WERI-Rb-1 (cell line): ENCODE measurements around the gene KLK7.
A peak's percentile ranks its signal among the peaks of the same experiment; 100 is the strongest.

Experiments used
- DNase-seq: peaks from one replicate; pipeline ENCODE4 v3.0.0-alpha.2; 2020
- H3K27ac ChIP-seq: fragments of 250-450 bp; sonication (Bioruptor Pico); 2 replicates; pipeline ENCODE4 v1.5.1; 2020; ENCODE audit warnings: mild to moderate bottlenecking, moderate library complexity
- H3K27me3 ChIP-seq: fragments of 250-450 bp; sonication (Bioruptor Pico); 2 replicates; pipeline ENCODE4 v1.5.1; 2021; ENCODE audit warnings: mild to moderate bottlenecking, low read depth, moderate library complexity; ENCODE audit not compliant: insufficient read depth, severe bottlenecking
- H3K36me3 ChIP-seq: fragments of 250-450 bp; sonication (Bioruptor Pico); 2 replicates; pipeline ENCODE4 v1.5.1; 2020; ENCODE audit warnings: mild to moderate bottlenecking, moderate library complexity
- H3K4me3 ChIP-seq: 2 replicates; pipeline ENCODE4 v1.5.1; 2011; ENCODE audit warnings: low read depth, mild to moderate bottlenecking, control low read depth, low read length
- H3K9me3 ChIP-seq: fragments of 250-450 bp; sonication (Bioruptor Pico); 2 replicates; pipeline ENCODE4 v1.5.1; 2021; ENCODE audit warnings: mild to moderate bottlenecking, moderate library complexity; ENCODE audit not compliant: severe bottlenecking
- TF ChIP-seq, protein P1 (sequence below): IDR thresholded peaks from 2 replicates; pipeline ENCODE4 v1.5.1; 2011; ENCODE audit warnings: low read depth, mild to moderate bottlenecking, control low read depth, inconsistent platforms, low read length

KLK7 gene

GRCh38 chr19:51016798-51017683 lies 33.3 kb upstream of the KLK7 start:
- H3K4me3 ChIP-seq = no peak overlapping the region
- H3K27me3 ChIP-seq = peaks cover 96% of the 10 kb centered on the region
- no peaks in the 10 kb centered on the region for H3K9me3 ChIP-seq
- peak; percentile 61 for DNase-seq
- H3K36me3 ChIP-seq = no peaks in the 10 kb centered on the region
- TF ChIP-seq, protein P1, sequence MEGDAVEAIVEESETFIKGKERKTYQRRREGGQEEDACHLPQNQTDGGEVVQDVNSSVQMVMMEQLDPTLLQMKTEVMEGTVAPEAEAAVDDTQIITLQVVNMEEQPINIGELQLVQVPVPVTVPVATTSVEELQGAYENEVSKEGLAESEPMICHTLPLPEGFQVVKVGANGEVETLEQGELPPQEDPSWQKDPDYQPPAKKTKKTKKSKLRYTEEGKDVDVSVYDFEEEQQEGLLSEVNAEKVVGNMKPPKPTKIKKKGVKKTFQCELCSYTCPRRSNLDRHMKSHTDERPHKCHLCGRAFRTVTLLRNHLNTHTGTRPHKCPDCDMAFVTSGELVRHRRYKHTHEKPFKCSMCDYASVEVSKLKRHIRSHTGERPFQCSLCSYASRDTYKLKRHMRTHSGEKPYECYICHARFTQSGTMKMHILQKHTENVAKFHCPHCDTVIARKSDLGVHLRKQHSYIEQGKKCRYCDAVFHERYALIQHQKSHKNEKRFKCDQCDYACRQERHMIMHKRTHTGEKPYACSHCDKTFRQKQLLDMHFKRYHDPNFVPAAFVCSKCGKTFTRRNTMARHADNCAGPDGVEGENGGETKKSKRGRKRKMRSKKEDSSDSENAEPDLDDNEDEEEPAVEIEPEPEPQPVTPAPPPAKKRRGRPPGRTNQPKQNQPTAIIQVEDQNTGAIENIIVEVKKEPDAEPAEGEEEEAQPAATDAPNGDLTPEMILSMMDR = peak; percentile 82
- H3K27ac ChIP-seq = no peak overlapping the region

DNA sequence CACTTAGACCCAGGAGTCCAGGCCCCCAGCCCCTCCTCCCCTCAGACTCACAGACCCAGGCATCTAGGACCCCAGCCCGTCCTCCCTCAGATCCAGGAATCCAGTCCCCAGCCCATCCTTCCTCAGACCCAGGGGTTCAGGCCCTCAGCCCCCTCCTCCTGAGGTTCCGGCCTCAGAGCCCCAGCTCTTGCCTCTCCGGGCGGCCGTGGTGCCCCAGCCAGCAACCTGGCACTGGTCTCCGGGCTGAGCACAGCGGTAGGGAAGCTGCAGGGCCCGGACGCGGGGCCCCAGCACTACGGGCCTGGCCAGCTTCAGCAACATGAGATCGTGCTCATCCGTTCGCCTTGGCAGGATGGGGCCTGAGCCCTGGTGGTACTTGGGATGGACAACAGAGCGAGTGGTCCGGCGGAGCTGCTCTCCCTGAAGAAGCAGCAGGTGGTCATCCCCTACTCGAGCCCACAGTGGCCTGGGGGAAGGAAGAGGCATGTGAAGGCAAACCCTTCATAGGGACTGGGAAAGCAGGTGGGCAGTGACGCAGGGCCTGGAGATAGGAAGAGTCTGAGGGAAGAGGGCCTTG lies 32.1 kb upstream of the KLK7 start:
- DNase-seq = no peak
- TF ChIP-seq, protein P1 = no peak
- no peak overlapping the region for H3K27ac ChIP-seq
- H3K9me3 ChIP-seq = no peaks in the 10 kb centered on the region
- peaks cover 95% of the 10 kb centered on the region for H3K27me3 ChIP-seq
- H3K4me3 ChIP-seq = no peak overlapping the region
- H3K36me3 ChIP-seq = no peaks in the 10 kb centered on the region

GRCh38 chr19:51014242-51014641 lies 30.5 kb upstream of the KLK7 start:
- Histone ChIP-seq H3K27ac (no peak overlapping the region), H3K9me3 (no peaks in the 10 kb centered on the region), H3K4me3 (no peak overlapping the region), H3K27me3 (peaks cover 97% of the 10 kb centered on the region), H3K36me3 (no peaks in the 10 kb centered on the region)
- TF ChIP-seq, protein P1 = no peak
- DNase-seq = no peak

- Histone ChIP-seq H3K27ac (no peak overlapping the region), H3K36me3 (no peaks in the 10 kb centered on the region), H3K27me3 (peaks cover 94% of the 10 kb centered on the region), H3K9me3 (no peaks in the 10 kb centered on the region), H3K4me3 (no peak overlapping the region)
- DNase-seq = no peak
- TF ChIP-seq, protein P1 = no peak
Measured at GRCh38 chr19:51012661-51013190, 29.0 kb upstream of the KLK7 start.

GRCh38 chr19:51010066-51010795 lies 26.5 kb upstream of the KLK7 start:
- H3K9me3 ChIP-seq = no peaks in the 10 kb centered on the region
- H3K27me3 ChIP-seq = peaks cover 94% of the 10 kb centered on the region
- no peak overlapping the region for H3K27ac ChIP-seq
- no peak for DNase-seq
- no peaks in the 10 kb centered on the region for H3K36me3 ChIP-seq
- no peak overlapping the region for H3K4me3 ChIP-seq
- TF ChIP-seq, protein P1 = no peak
